ENCODE results near the gene LSM7.
"Not testable (repeated sequence)": the region's sequence is repeated elsewhere in the genome, so short reads cannot be mapped to it uniquely, and the experiment has no call there.

Gene LSM7

DNA sequence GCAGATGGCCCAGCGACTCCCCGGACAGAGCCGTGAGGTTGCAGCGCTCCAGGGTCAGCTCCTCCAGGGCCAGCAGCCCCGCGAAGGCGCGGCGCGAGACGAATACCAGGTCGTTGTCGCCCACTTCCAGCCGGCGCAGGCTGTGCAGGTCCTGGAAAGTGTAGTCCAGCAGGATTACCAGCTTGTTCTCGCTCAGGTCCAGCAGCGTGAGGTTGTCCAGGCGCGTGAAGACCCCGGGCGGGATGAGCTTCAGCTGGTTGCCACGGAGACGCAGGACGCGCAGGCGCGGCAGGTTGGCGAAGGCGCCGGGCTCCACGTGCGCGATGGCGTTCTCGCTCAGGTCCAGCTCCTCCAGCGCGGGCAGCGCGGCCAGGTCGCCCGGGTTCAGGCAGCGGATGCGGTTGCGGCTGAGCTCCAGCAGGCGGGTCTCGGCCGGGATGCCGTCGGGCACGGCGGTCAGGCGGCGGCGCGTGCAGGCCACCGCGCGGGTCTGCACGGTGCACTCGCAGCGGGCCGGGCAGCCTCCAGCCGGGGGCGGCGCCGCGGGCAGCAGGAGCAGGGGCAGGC, 37.1 kb downstream of the LSM7 start:
- DNase-seq: no peak

DNA sequence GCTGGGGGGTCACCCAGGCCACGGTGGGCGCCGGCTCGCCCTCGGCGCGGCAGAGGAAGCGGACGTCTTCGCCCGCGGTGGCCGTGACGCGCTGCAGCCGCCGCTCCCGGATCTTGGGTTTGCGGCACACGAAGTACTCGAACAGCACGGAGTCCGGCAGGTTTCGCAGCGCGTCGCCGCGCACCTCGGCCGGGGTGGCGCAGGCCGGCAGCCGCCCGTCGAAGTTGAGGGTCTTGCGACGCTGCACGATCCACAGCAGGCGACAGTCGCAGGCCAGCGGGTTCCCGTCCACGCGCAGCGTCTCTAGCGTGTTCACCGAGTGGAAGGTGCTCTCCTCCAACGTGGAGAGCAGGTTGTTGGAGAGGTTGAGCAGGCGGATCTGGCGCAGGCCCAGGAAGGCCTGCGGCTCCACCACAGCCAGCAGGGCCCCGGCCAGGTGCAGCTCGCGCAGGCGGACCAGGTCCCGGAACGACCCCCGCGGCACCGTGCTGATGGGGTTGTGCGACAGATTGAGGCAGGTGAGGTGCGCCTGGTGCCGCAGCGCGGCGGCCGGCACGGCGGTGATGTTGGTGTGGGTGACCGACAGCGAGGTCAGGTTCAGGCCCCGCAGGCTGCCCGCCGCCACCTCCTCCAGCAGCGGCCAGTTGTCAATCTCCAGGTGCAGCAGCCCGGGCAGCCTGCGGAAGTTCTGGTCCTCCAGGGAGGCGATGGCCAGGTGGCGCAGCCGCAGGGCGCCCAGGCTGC, 37.8 kb downstream of the LSM7 start:
- DNase-seq: no peak

DNA sequence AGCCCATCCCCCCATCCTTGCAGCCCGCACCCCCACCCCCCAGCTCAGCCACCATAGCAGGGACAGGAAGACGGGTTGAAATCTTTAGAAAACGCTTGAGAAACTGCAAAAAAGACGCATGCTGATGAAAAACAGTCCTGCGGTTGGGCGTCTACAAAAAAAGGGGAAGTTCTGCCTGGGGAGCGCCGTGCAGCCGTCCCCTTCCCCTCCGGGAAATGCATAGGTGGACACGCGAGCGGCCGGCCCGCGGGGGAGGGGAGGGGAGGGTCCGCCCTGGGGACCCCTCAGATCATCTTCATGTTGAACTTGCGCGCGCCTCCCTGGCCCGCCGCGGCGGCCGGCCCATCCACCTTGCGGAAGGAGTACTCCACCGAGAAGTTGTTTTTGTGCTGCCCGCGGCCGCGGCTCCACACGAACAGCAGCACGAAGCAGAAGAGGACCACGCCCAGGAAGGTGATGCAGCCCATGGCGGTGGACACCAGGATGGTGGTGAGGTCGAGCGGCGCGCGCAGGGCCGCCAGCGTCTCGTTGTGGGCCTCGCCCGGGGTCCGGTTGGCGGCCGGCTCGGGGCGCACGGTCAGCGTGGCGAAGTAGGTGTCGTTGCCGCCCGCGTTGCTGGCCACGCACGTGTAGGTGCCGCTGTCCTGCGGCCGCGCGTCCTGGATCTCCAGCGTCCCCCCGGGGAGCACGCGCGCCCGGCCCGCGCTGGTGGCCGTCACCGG, 38.5 kb downstream of the LSM7 start:
- peak; percentile 63 to 77 for DNase-seq

DNA sequence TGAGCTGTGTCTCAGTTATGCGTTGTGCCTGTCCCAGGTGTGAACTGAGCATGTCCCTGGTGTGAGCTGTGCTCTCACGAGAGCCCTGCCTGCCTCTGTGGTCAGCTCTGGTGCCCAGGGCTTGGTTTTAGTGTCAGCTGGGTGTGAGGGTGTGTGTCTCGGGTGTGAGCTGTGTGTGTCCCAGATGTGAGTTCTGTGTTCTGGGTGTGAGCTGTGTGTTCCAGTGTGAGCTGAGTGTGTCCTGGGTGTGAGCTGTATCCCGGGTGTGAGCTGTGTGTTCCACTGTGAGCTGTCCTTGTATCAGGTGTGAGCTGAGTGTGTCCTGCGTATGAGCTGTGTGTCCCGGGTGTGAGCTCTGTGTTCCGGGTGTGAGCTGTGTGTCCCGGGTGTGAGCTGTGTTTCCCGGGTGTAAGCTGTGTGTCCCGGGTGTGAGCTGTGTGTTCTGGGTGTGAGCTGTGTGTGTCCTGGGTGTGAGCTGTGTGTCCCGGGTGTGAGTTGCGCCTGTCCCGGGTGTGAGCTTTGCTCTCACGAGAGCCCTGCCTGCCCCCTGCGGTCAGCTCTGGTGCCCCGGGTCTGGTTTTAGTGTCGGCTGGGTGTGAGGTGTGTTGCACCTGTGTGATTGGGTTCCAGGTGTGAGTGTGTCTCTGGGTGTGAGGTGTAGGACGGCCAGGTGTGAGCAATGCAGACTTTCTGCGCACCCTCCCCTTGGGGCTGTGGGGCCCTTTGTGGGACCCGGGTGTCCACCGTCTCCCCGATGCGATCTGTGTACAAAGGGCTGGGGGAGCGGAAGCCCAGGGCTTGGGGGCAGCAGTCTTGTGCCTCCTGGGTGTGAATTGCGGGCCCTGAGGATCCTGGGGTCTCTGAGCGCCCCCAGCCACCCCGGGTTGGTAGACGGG, 39.3 kb downstream of the LSM7 start:
- DNase-seq: peak in 1 of 2 donors; percentile 22

DNA sequence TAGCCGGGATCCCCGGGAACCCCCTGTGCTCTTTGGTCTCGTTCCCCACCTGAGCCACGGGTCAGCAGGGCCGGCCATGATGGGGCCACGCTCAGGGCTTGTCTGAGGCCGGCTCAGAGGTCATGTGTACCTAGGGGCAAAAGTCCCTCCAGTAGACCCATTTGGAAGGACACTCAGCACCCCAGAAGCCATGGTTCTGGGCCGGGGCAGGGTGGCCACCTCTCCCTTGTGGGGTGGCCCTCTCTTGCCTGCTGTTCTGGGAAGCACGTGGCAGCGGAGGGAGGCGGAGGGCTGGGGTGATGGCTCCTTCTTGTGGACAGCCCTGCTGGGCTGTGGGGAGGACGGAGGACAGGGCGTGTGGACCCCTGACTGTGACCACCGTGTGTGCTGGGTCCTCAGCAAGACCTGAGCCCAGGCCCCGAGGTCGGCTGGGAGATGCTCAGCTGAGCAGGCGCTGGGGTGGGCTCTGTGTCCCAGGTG, 40.0 kb downstream of the LSM7 start:
- DNase-seq: no peak

DNA sequence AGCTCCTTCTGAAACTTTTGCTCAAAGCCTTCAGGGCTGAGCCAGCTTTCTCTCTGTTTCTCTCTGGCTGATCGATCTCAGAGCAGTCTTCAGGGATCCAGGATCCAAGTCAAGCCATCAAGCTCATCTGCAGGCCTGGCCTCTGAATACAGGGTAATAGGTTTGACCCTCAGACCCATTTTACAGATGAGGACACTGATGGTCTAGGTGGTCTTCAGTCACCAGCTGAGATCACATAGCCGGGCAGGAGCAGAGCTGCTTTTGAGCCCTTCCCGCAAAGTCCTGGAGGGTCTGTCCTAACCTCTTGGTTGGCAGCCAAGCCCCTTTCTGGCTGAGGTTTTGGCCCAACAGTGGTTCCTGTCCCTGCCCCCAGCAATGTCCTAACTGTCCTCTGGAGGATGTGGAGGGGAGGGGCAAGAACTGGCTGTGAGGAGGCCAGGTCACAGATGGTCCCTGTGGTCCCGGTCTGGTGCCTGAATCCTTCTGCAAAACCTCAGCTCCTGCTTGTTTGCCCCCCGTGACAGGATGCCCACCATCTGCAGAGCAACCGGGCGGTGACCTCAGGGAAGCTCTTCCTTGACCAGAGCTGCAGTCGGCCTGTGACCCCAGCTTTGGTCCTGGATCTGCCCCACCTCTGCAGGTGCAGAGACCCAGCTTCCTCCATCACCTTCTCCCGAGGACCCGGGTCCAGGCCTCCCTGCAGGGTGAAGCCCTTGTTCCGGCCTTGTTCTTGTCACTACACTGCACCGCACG, 40.6 kb downstream of the LSM7 start:
- no peak for DNase-seq

DNA sequence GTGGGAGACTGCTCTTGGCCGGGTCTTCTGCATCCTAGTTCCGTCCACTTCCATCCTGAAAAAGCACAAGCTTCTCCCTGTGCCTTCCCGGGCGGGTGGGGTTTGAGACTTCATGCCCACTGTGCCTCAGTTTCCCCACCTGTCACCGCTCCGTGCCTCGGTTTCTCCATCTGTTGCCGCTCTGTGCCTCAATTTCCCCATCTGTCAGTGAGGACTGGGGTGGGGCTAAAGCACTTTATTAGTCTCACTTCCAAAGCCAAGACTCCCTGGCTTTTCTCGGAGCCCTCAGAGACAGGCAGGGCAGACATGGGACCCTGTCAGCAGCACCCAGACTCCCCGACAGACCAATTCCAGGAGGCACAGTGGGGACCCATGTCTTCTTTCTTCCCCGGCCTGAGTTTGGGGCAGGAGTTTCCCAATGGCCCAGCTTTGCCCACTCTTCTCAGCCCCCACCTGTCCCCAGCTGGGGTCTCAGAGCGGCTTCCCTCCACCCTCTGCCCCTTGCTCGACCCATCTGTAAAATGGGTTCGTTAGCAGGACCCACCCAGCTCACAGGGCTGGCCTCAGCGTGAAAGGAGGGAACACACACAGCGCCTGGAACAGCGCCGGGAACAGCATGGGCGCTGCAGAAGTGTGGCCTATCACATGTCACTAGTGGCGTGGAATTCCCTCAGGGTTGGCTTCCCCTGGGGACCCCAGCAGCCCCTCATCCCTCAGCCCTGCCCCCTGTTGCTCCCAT, 41.8 kb downstream of the LSM7 start:
- DNase-seq: no peak

DNA sequence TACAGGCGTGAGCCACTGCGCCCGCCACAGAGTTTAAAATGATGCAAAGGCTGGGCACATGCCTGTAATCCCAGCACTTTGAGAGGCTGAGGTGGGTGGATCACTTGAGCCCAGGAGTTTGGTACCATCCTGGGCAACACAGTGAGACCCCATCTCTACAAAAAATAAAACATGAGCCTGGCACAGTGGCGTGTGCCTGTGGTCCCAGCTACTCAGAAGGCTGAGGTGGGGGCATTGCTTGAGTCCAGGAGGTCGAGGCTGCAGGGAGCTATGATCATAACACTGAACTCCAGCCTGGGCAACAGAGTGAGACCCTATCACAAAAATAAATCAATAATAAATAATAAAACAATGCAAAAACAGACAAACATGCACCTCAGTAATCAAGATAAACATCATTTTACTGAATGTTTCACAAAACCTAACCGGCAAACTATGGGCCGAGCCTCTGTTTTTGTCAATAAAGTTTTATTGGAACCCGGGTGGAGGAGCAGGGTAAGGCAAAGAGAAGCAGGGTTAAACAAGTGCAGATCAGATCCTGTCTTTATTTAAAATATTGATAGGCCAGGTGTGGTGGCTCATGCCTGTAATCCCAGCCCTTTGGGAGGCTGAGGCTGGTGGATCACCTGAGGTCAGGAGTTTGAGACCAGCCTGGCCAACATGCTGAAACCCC, 44.4 kb downstream of the LSM7 start:
- no peak for DNase-seq

DNA sequence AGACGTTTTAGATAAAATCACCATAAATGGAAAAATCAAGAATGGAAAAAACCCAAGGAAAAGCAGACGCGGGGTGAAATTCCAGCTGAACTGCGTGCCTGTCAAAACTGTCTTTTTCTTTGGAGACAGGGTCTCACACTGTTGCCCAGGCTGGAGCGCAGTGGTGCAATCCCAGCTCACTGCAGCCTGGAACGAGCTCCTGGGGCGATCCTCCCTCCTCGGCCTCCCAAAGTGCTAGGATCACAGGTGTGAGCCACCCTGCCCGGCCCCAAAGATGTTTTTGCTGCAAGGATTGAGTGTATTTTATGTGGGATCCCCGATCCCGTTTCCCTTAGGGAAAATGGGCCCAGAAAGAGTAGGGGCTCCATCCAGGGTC, 45.5 kb downstream of the LSM7 start:
- DNase-seq: no peak

DNA sequence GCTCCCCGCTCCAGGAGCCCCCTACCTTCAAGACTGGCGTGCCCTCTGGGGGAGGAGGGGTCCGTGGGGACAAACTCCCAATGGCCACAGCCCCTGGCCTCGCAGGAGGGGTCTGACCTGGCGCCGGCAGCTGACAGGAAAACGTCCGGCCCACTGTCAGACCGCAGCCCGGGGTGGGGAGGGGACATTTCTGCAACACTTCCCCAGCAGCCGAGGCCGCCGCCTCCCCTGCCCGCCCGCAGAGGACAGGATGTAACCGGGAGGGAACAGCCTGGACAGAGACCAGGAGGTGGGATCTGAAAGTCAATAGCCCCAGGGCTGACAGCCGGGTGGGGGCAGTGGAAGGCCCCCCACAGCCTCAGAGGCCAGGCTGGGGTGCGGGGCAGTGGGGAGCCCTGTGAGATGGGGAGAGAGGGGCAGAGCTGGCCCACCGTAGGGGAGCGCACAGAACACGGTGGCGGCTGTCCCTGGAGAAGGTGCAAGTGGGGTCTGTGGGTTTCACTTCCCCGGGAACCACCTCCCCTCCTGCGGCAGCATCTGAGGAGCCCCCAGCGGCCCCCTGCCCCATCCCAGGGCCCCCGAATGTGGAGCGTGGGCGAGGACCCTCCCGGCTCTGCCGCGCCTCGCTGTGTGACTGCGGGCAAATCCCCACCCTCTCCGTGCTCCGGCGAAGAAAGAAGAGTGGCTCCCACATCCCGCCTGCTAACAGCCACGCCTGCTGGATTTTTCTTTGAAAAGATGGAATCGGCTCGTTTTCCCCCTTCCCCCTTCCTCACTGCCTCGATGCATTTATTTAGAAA, 46.1 kb downstream of the LSM7 start, which contains the start of gene PEAK3:
PEAK3 (minus strand) TSS at position 114 of the 800 bp plus-strand sequence. CDS start 1,244 bp downstream, outside the sequence.
- DNase-seq: peak; percentile 52 to 61

DNA sequence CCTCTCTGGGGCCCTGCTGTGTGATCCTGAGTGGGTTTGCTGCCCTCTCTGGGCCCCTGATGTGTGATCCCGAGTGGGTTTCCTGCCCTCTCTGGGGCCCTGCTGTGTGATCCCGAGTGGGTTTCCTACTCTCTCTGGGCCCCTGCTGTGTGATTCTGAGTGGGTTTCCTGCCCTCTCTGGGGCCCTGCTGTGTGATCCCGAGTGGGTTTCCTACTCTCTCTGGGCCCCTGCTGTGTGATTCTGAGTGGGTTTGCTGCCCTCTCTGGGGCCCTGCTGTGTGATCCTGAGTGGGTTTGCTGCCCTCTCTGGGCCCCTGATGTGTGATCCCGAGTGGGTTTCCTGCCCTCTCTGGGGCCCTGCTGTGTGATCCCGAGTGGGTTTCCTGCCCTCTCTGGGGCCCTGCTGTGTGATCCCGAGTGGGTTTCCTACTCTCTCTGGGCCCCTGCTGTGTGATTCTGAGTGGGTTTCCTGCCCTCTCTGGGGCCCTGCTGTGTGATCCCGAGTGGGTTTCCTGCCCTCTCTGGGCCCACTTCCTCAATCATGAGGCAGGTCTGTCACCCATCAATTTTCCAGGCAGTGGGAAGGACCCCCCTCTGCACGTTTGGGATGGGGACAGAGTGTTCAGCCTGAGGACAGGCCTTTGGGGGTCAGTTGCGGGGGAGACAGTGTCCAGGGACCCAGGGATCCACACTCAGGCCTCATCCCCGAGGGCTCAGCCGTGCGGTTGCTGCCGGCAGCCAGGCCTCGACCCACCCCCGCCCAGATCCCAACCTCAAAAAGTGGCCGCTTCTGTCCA, 46.9 kb downstream of the LSM7 start:
- not testable (repeated sequence) for DNase-seq

DNA sequence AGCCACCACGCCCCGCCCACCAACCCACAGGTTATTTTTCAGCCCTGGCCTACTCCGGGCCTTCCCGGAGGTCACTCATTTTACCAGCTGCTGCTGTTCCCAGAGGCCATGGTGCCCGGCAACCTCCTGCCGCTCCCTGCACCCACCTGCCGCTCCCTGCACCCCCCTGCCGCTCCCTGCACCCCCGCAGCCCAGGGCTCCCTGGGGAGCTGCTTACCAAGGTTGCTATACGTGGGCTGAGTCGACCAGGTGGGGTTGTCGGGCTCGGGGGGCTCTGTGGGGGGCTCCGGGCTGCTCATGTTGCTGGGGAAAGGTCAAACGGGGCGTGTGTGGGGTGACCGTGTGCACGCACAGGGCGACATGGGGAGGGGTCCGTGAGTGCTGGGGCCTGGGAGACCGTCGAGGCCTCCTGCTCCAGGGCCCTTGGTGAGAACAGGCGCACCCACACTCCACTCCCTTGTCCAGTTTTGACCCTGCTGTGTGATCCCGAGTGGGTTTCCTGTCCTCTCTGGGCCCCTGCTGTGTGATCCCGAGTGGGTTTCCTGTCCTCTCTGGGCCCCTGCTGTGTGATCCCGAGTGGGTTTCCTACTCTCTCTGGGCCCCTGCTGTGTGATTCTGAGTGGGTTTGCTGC, 47.6 kb downstream of the LSM7 start:
- DNase-seq: no peak

DNA sequence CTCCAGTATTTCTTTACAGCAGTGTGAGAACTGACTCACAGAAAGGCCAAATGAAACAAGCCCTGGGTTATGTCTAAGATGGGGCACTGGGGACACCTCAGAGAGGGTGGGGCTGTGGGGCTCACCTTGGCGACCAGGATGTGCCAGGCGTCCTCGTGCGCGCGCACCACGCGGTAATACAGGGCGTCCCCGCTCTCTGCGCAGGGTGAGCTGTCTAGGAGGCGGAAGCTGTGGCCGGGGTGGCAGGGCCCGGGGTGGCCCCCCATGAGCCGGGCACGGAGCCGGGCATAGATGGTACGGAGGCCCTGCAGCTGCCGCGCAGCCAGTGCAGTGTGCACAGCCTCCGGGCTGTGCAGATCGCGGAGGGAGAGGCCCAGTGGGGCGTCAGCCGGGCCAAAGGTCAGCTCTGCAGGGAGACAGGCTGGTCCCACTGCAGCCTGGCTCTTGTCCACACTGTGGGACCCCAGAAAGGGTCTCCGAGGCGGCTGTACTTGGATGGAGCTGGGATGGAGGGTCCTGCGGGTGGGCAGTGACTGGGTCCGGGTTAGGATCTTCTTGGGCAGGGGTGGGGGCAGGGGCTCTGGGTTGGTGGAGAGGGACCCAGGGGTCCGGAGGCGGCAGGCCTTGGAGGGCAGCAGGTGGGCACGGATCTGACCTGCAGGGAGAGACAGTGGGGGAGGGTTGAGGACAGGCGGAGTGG, 49.8 kb downstream of the LSM7 start:
- DNase-seq: no peak

DNA sequence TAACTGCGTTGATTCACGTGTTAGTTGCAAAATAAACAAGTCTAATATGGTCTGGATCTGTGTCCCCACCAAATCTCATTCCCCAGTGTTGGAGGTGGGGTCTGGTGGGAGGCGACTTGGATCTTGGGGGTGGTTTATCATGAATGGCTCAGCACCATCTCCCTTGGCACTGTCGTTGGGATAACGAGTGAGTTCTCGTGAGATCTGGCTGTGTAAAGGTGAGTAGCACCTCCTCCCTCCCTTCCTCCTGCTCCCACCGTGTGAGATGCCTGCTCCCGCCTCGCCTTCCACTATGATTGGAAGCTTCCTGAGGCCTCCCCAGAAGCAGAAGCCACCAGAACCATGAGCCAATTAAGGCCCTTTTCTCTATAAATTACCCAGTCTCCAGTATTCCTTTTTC, 51.2 kb downstream of the LSM7 start:
- no peak for DNase-seq

DNA sequence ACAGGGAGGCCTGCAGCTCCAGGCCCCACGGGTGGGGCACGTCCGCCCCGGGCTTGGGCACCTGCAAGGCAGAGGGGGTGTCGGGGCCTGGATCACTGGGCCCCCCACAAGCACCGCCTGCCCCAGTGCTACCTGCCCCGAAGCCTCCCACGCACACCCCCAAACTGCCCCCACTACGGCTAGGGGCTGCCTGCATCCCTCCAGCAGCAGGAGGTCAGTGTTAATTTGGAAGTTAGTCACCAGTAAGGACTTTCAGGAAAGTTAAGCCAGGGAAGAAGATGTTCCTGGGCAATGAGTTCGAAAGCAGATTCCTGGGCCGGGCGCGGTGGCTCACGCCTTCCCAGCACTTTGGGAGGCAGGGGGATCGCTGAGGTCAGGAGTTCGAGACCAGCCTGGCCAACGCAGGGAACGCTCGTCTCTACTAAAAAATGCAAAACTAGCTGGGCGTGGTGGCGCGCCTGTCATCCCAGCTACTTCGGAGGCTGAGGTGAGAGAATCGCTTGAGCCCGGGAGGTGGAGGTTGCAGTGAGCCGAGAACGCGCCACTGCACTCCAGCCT, 51.9 kb downstream of the LSM7 start:
- no peak for DNase-seq

DNA sequence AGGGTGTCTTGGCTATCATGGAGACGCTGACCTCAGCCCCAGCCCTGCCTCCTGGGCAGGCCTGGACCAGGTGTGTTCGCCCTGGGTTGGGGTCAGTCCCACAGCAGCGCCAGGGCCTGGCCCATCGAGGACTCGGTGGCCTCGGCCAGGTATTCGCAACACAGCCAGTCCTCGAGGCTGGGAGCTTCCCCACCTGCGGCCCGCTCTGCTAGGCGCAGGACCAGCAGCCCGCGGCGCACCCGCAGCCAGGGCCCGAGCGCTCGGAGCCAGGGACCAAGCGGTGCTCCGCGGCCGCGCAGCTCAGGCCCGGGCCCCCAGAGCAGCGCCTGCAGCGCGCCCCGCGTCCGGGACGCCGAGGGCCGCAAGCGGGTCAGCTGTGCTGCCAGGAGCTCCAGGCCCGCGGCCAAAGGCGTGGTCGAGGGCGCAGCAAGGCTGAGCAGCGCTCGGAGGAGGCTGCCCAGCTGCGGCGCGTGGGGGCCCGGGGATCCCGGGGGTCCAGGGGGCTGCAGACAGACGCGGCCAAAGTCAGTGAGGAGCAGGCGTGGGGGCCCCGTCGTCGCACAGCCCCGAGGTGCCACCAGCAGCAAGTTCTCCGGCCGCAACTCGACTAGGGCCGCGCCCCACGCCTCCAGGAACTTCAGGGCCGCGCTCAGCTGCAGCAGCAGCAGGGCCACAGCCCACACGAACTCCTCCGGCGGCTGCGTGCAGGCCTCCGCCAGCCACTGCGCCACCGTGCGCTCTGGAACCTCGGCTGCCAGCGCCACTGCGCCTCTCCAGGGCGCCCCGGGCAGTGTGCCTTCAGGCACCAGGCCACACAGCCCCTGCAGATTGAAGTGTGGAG, 52.6 kb downstream of the LSM7 start:
- DNase-seq: no peak

Measured in CD4-positive, alpha-beta T cell treated with Interleukin-4 for 1 hour (primary cell).